Measurements from ENCODE around the gene MYMK. TPM values are rescaled to one million over a fixed set of nuclear protein-coding genes. Genes with fewer than 3 reads are reported as not detected.

Gene MYMK
- total and polyA plus RNA-seq, 10 donors, result not detected

- intact Hi-C loops (cut with DNase I; ENCODE audit: low total_unique reads), result no loop called here
- H3K4me3 ChIP-seq, result no peak overlapping the region
- H3K4me1 ChIP-seq, result peaks cover 0 to 4% (median 1%) of the 10 kb centered on the region in 6 donors
- no peaks in the 10 kb centered on the region for H3K36me3 ChIP-seq
- no peak for TF ChIP-seq POLR2AphosphoS5 (IDR thresholded peaks at IDR 0.05)
- no peak for TF ChIP-seq POLR2A (IDR thresholded peaks at IDR 0.05)
- TF ChIP-seq CTCF (IDR thresholded peaks at IDR 0.05 in 8 of 11, conservative IDR thresholded peaks at IDR 0.05 in 3 of 11), result no peak
- H3K27ac ChIP-seq, result no peak overlapping the region
- peaks cover 0 to 26% (median 0%) of the 10 kb centered on the region in 7 donors for H3K27me3 ChIP-seq (replicated peaks in 1 of 7)
- WGBS, 5 donors, result 85 to 95% (median 89%) methylated on average over 20 to 21 of the region's 21 CpGs
- no peak for DNase-seq
- H3K9me3 ChIP-seq, result no peaks in the 10 kb centered on the region
Observed at GRCh38 chr9:133521122-133522072, 3.4 kb downstream of the MYMK start.

GRCh38 chr9:133520121-133520835 lies 4.5 kb downstream of the MYMK start:
- no peak overlapping the region for H3K27ac ChIP-seq
- no peak overlapping the region for H3K4me3 ChIP-seq
- peaks cover 0 to 2% (median 0%) of the 10 kb centered on the region in 6 donors for H3K4me1 ChIP-seq
- TF ChIP-seq CTCF (IDR thresholded peaks at IDR 0.05 in 8 of 11, conservative IDR thresholded peaks at IDR 0.05 in 3 of 11), result no peak
- TF ChIP-seq POLR2AphosphoS5 (IDR thresholded peaks at IDR 0.05), result no peak
- no peak for TF ChIP-seq POLR2A (IDR thresholded peaks at IDR 0.05)
- H3K36me3 ChIP-seq, result no peaks in the 10 kb centered on the region
- intact Hi-C loops (cut with DNase I; ENCODE audit: low total_unique reads), result no loop called here
- 82 to 89% (median 87%) methylated on average over 11 to 24 of the region's 24 CpGs for WGBS, 5 donors
- H3K27me3 ChIP-seq (replicated peaks in 1 of 7), result peaks cover 0 to 33% (median 0%) of the 10 kb centered on the region in 7 donors
- no peaks in the 10 kb centered on the region for H3K9me3 ChIP-seq
- no peak for DNase-seq

GRCh38 chr9:133519693-133520092 lies 5.1 kb downstream of the MYMK start:
- H3K36me3 ChIP-seq, result no peaks in the 10 kb centered on the region
- peaks cover 0 to 38% (median 0%) of the 10 kb centered on the region in 7 donors for H3K27me3 ChIP-seq (replicated peaks in 1 of 7)
- peaks cover 0 to 8% (median under 1%) of the 10 kb centered on the region in 6 donors for H3K4me1 ChIP-seq
- DNase-seq, result no peak
- intact Hi-C loops (cut with DNase I; ENCODE audit: low total_unique reads), result no loop called here
- no peak for TF ChIP-seq POLR2AphosphoS5 (IDR thresholded peaks at IDR 0.05)
- no peak for TF ChIP-seq POLR2A (IDR thresholded peaks at IDR 0.05)
- TF ChIP-seq CTCF (IDR thresholded peaks at IDR 0.05 in 8 of 11, conservative IDR thresholded peaks at IDR 0.05 in 3 of 11), result no peak
- no peak overlapping the region for H3K4me3 ChIP-seq
- no peak overlapping the region for H3K27ac ChIP-seq
- 63 to 81% (median 75%) methylated on average over 7 of the region's 7 CpGs for WGBS, 5 donors
- no peaks in the 10 kb centered on the region for H3K9me3 ChIP-seq

All from spleen (tissue), 11 donors.